ENCODE measurements around the gene TMED1.

DNA sequence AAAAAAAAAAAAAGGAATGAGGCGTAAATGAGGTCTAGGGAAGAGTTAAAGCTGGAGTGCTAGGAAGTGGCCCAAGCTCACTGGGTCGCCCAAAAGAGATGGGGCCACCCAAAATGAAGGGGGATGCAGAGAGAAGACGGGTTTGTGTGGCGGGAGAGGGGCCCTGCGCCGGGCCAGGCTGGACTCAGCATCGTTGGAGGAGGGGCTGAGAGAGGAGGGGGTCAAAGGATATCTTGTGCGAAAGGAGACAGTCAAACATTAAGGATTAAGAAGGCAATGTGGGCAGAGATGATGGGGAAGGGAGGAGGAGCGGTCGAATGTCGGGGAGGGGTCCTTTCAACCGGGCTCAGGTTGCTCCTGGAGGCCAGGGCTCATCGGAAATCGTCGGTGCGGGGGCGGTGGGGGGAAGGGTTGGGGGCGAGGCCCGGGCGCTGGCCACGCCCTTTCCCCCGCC lies 34.5 kb upstream of the TMED1 start:
- TF ChIP-seq, protein P1, sequence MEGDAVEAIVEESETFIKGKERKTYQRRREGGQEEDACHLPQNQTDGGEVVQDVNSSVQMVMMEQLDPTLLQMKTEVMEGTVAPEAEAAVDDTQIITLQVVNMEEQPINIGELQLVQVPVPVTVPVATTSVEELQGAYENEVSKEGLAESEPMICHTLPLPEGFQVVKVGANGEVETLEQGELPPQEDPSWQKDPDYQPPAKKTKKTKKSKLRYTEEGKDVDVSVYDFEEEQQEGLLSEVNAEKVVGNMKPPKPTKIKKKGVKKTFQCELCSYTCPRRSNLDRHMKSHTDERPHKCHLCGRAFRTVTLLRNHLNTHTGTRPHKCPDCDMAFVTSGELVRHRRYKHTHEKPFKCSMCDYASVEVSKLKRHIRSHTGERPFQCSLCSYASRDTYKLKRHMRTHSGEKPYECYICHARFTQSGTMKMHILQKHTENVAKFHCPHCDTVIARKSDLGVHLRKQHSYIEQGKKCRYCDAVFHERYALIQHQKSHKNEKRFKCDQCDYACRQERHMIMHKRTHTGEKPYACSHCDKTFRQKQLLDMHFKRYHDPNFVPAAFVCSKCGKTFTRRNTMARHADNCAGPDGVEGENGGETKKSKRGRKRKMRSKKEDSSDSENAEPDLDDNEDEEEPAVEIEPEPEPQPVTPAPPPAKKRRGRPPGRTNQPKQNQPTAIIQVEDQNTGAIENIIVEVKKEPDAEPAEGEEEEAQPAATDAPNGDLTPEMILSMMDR (IDR thresholded peaks at IDR 0.05; ENCODE audit: low read length): no peak
- no peak for TF ChIP-seq EZH2 (IDR thresholded peaks at IDR 0.05; ENCODE audit: borderline replicate concordance, low read length)

Measured in OCI-LY1 (cell line).